Right lobe of liver (tissue), 6 donors: ENCODE results near the gene C1orf105. TPM values are rescaled to one million over a fixed set of nuclear protein-coding genes. Genes with fewer than 3 reads are reported as not detected.

Experiments
- ATAC-seq, 4 donors: fragments of 200-7000 bp; cut with Tn5 transposase; one replicate each; pipeline ENCODE4 v1.9.1; 2020; ENCODE audit warnings: mild to moderate bottlenecking in 4 of 4, moderate library complexity in 4 of 4
- DNase-seq, 3 donors: peaks; one replicate each; pipeline ENCODE4 v3.0.0-alpha.2; 2020
- H3K27ac ChIP-seq, 3 donors: fragments of 200-600 bp; one replicate each; pipeline ENCODE4 v1.8.0; 2022
- H3K27me3 ChIP-seq, 2 donors: fragments of 200-600 bp; one replicate each; pipeline ENCODE4 v1.8.0; 2022
- H3K36me3 ChIP-seq, 4 donors: fragments of 200-600 bp; sonication (generic) in 1 of 4; one replicate each; pipeline versions ENCODE4 v1.5.1 to v1.8.0; 2017 to 2022; ENCODE audit warnings: control low read depth in 1 of 4
- H3K4me1 ChIP-seq, 4 donors: fragments of 200-600 bp; sonication (generic) in 1 of 4; one replicate each; pipeline versions ENCODE4 v1.5.1 to v1.8.0; 2017 to 2022; ENCODE audit warnings: control low read depth in 1 of 4
- H3K4me3 ChIP-seq, 3 donors: fragments of 200-600 bp; one replicate each; pipeline ENCODE4 v1.8.0; 2022
- H3K9me3 ChIP-seq, 4 donors: fragments of 200-600 bp; sonication (generic) in 1 of 4; one replicate each; pipeline versions ENCODE4 v1.5.1 to v1.8.0; 2017 to 2022; ENCODE audit warnings: control low read depth in 1 of 4
- POLR2A ChIP-seq: fragments of 450-650 bp; IDR thresholded peaks from one replicate; pipeline ENCODE4 v1.6.1; 2017; ENCODE audit warnings: antibody characterized with exemption, mild to moderate bottlenecking
- WGBS: methylation state at CpG from one replicate; pipeline ENCODE4 v1.1.6; 2018; ENCODE audit warnings: low coverage, low lambda C conversion rate; ENCODE audit not compliant: insufficient coverage; ENCODE audit errors: missing lambda C conversion rate; 5-methylcytosine and 5-hydroxymethylcytosine counted together
- intact Hi-C, 2 donors: fragments of 100-400 bp; cut with DNase I; formaldehyde crosslinking; loops; one replicate each; pipeline versions ENCODE4 v1.11.2 to v1.14.1; 2022
- total RNA-seq, 6 experiments: library from RNA; depleted of rRNA in 2 of 6; stranded (reverse); fragments of >200 nt in 2 of 6; fragmentation: NEBNext Ultra II Directional in 3 of 6; extraction: Animal tissue kit (Norgen Biotek cat#: 25700) in 3 of 6; gene quantifications; one replicate each; pipeline versions ENCODE4 v1.1.0 to v1.2.4, GENCODE V29; 2016 to 2023
- TF ChIP-seq, protein P1 (sequence below), 4 donors: fragments of 200-600 bp in 3 of 4; fragments of 450-650 bp in 1 of 4; IDR thresholded peaks; one replicate each; pipeline versions ENCODE4 v1.5.1 to v1.8.0; 2016 to 2022; ENCODE audit warnings: antibody characterized with exemption in 4 of 4, mild to moderate bottlenecking in 2 of 4
- donor health status: DM: no; HTN: yes; CAD: no.
- donor health status: DM: no; HTN: no; CAD: no.
- donor health status: DM: no; HTN: no; CAD: no.
- donor health status: DM: no; HTN: yes; CAD: no.
- donor health status: DM: no; HTN: yes; CAD: no.

The C1orf105 gene
- total RNA-seq, 6 experiments from 2014 or later, result 0.24 to 1.3 (median 0.46) TPM; not detected in 2

DNA sequence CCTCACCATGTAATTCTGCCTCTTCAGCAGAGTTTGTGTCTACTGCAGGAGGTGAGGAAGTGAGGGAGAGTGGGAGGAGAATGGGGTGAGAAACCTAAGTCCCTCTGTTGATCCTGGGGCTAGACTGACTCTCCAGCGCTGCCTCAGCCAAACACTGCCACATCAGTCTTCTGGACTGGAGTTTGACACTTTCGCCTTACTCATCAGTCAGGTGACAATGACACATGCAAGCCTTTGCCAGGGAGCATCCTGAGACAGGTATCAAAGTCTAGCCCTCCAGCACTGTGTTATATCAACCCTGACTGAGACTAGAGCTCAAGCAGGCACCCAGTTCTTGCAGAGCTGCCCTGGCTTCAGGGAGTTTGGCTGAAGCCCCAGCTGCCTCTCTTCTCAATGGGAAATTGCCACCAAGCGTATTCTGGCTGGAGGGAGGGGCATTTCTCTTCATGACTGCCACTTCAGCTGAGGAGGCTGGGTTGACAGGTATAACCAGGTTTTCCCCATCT, 79.2 kb downstream of the C1orf105 start:
- H3K27ac ChIP-seq, result peak overlapping the region in 2 of 3 donors; percentile 42 to 62
- peak; percentile 75 to 97 (median 92) for ATAC-seq
- intact Hi-C loops, result no loop called here

DNA sequence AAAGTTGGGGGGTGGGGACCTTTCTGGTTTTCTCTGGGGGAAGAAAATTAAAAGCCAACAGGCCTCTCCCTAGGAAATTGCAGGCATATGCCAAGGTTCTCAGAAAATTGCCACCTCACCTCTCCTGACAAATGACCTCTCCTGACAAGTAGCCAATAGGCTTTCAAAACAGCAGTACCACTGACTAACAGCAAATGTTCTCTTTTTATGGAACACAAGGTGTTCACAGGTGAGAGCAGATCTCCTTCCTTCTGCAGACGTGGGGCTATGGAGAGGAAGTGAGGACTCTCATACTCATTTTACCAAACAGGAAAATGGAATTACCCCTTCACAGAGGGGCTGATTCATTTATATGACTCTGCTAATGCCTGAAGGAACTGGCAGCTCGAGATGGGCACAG, 79.7 kb downstream of the C1orf105 start:
- H3K27me3 ChIP-seq, result no peaks in the 10 kb centered on the region
- no peak overlapping the region for H3K4me3 ChIP-seq
- H3K4me1 ChIP-seq, result peaks cover 0 to 10% (median 0%) of the 10 kb centered on the region in 4 donors
- TF ChIP-seq, protein P1, sequence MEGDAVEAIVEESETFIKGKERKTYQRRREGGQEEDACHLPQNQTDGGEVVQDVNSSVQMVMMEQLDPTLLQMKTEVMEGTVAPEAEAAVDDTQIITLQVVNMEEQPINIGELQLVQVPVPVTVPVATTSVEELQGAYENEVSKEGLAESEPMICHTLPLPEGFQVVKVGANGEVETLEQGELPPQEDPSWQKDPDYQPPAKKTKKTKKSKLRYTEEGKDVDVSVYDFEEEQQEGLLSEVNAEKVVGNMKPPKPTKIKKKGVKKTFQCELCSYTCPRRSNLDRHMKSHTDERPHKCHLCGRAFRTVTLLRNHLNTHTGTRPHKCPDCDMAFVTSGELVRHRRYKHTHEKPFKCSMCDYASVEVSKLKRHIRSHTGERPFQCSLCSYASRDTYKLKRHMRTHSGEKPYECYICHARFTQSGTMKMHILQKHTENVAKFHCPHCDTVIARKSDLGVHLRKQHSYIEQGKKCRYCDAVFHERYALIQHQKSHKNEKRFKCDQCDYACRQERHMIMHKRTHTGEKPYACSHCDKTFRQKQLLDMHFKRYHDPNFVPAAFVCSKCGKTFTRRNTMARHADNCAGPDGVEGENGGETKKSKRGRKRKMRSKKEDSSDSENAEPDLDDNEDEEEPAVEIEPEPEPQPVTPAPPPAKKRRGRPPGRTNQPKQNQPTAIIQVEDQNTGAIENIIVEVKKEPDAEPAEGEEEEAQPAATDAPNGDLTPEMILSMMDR (IDR thresholded peaks at IDR 0.05), result no peak
- no peak for TF ChIP-seq POLR2A
- no peaks in the 10 kb centered on the region for H3K36me3 ChIP-seq
- peak in 2 of 4 donors; percentile 28 to 29 for ATAC-seq
- intact Hi-C loops, result no loop called here
- WGBS, result 75% methylated on average over 2 of the region's 2 CpGs
- peak overlapping the region in 2 of 3 donors; percentile 42 to 62 for H3K27ac ChIP-seq
- DNase-seq, result no peak
- no peaks in the 10 kb centered on the region for H3K9me3 ChIP-seq

More for the DNA sequence above, 79.2 kb downstream of the C1orf105 start:
- H3K36me3 ChIP-seq, result no peaks in the 10 kb centered on the region
- peaks cover 0 to 10% (median 0%) of the 10 kb centered on the region in 4 donors for H3K4me1 ChIP-seq
- H3K4me3 ChIP-seq, result no peak overlapping the region
- peak; percentile 65 to 70 (median 67) for DNase-seq
- no peaks in the 10 kb centered on the region for H3K27me3 ChIP-seq
- TF ChIP-seq, protein P1 (IDR thresholded peaks at IDR 0.05), result no peak
- TF ChIP-seq POLR2A, result peak; percentile 46
- H3K9me3 ChIP-seq, result no peaks in the 10 kb centered on the region
- WGBS, result 0% methylated on average over 1 of the region's 3 CpGs

DNA sequence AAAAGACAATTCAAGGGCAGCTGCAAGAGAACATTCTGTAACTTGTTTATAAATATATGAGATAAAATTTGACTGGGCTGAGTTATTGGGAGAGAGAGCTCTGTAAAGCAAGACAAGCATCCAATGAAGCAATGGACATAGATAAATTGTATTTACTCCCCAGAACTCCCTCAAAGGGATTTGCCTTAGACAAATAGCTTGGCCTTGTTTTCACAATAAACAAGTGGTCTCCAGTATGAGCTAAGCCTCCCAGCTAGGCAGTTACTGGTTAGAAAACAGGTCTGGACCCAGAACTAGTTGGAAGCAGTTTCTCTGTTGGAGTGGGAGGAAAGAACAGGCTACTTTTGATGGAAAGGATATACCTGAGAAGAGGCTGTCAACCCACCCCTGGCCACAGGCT, 87.3 kb downstream of the C1orf105 start:
- no peak for ATAC-seq
- no peak for TF ChIP-seq POLR2A
- TF ChIP-seq, protein P1 (IDR thresholded peaks at IDR 0.05), result no peak
- no peak for DNase-seq

DNA sequence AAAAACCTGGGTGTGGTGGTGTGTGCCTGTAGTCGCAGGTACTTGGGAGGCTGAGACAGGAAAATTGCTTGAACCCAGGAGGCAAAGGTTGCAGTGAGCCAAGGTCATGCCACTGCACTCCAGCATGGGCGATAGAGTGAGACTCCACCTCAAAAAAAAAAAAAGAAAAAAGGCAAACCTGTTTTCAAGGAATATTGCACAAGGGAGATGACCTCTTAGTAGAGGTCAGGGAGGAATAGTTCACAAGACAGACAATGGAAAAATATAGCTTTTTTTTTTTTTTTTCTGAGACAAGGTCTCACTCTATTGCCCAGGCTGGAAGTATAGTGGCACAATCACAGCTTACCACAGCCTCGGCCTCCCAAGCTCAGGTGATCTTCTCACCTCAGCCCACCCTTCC, 90.0 kb downstream of the C1orf105 start:
- H3K4me1 ChIP-seq, result no peaks in the 10 kb centered on the region
- DNase-seq, result no peak
- H3K27ac ChIP-seq, result no peak overlapping the region
- no peaks in the 10 kb centered on the region for H3K27me3 ChIP-seq
- WGBS, result 88% methylated on average over 3 of the region's 3 CpGs
- no peak overlapping the region for H3K4me3 ChIP-seq
- no peaks in the 10 kb centered on the region for H3K9me3 ChIP-seq
- no peak for ATAC-seq
- H3K36me3 ChIP-seq, result no peaks in the 10 kb centered on the region
- intact Hi-C loops, result no loop called here
- TF ChIP-seq, protein P1 (IDR thresholded peaks at IDR 0.05), result no peak
- TF ChIP-seq POLR2A, result no peak

More for the DNA sequence above, 87.3 kb downstream of the C1orf105 start:
- no peak overlapping the region for H3K4me3 ChIP-seq
- H3K4me1 ChIP-seq, result no peaks in the 10 kb centered on the region
- H3K27ac ChIP-seq, result no peak overlapping the region
- no peaks in the 10 kb centered on the region for H3K36me3 ChIP-seq
- H3K27me3 ChIP-seq, result no peaks in the 10 kb centered on the region
- intact Hi-C loops, result no loop called here
- no peaks in the 10 kb centered on the region for H3K9me3 ChIP-seq

DNA sequence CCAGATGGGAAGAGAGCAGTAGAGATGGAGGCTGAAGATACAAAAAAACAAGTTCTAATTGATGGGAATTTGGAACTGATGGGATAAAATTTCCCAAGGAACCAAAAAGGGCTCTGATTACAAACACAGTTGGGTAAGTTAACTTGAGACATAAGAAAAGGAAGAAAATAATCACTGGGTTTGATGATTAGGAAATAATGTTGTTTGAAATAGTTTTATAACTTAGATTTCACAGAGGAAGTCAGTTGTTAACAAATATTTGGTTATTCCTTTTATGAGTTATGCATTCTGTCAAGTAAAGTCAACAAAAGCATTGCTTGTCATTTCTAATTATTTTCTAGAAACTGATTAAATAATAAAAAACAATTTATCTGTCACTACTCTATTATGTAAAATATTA, 92.1 kb downstream of the C1orf105 start:
- ATAC-seq (no peak), DNase-seq (no peak)
- Histone ChIP-seq H3K4me3 (no peak overlapping the region), H3K27ac (no peak overlapping the region), H3K4me1 (no peaks in the 10 kb centered on the region), H3K36me3 (no peaks in the 10 kb centered on the region), H3K27me3 (no peaks in the 10 kb centered on the region), H3K9me3 (no peaks in the 10 kb centered on the region)
- TF ChIP-seq, protein P1 (IDR thresholded peaks at IDR 0.05), result no peak
- TF ChIP-seq POLR2A, result no peak
- intact Hi-C loops, result no loop called here
